HepG2 (cell line): ENCODE data around the gene ROMO1. TPM values are rescaled to one million over a fixed set of nuclear protein-coding genes. Genes with fewer than 3 reads are reported as not detected.

Experiments
- CREB1 ChIP-seq, 2 experiments: fragments of 450-650 bp in 1 of 2; IDR thresholded peaks; 2 replicates each; pipeline ENCODE4 v1.6.1; 2016 to 2017; ENCODE audit warnings: control low read depth in 1 of 2, mild to moderate bottlenecking in 1 of 2, missing compliant biosample characterization in 1 of 2, missing genetic modification characterization in 1 of 2
- FOXM1 ChIP-seq: sonication (generic); formaldehyde crosslinking; IDR thresholded peaks from 2 replicates; pipeline ENCODE4 v1.5.0; 2020; ENCODE audit warnings: missing genetic modification reagents
- HMGXB4 ChIP-seq, 2 experiments: sonication (generic) in 1 of 2; formaldehyde crosslinking in 1 of 2; IDR thresholded peaks; 2 replicates each; pipeline versions ENCODE4 v1.4.0 to v1.6.1; 2018 to 2020; ENCODE audit warnings: missing genetic modification reagents in 2 of 2, borderline replicate concordance in 1 of 2, low read depth in 1 of 2, mild to moderate bottlenecking in 1 of 2, missing biosample characterization in 1 of 2
- IKZF1 ChIP-seq: fragments of 450-650 bp; IDR thresholded peaks from 2 replicates; pipeline ENCODE4 v1.7.1; 2016
- KMT2B ChIP-seq: IDR thresholded peaks from 2 replicates; pipeline ENCODE4 v1.6.1; 2016; ENCODE audit warnings: missing genetic modification reagents, missing compliant biosample characterization
- NFYB ChIP-seq: sonication (generic); formaldehyde crosslinking; IDR thresholded peaks from 2 replicates; pipeline ENCODE4 v1.4.0; 2020; ENCODE audit warnings: missing genetic modification reagents
- TCF7 ChIP-seq: sonication (generic); IDR thresholded peaks from 2 replicates; pipeline ENCODE4 v1.6.1; 2016; ENCODE audit warnings: antibody characterized with exemption, low read depth
- THAP11 ChIP-seq: IDR thresholded peaks from 2 replicates; pipeline ENCODE4 v1.6.1; 2016; ENCODE audit warnings: missing biosample characterization, missing genetic modification reagents
- ZBTB8A ChIP-seq: sonication (generic); formaldehyde crosslinking; IDR thresholded peaks from 2 replicates; pipeline ENCODE4 v1.4.0; 2020; ENCODE audit warnings: mild to moderate bottlenecking, low read depth, missing genetic modification reagents, borderline replicate concordance
- ZIK1 ChIP-seq: sonication (generic); formaldehyde crosslinking; IDR thresholded peaks from 2 replicates; pipeline ENCODE4 v1.5.0; 2020; ENCODE audit warnings: mild to moderate bottlenecking, low read depth, missing genetic modification reagents, borderline replicate concordance
- ZKSCAN5 ChIP-seq: sonication (generic); formaldehyde crosslinking; IDR thresholded peaks from 2 replicates; pipeline ENCODE4 v1.5.1; 2020; ENCODE audit warnings: mild to moderate bottlenecking, missing genetic modification reagents
- ZNF317 ChIP-seq: sonication (generic); formaldehyde crosslinking; IDR thresholded peaks from 2 replicates; pipeline ENCODE4 v1.5.0; 2020; ENCODE audit warnings: mild to moderate bottlenecking, missing genetic modification reagents
- ZNF792 ChIP-seq: IDR thresholded peaks from 2 replicates; pipeline ENCODE4 v1.6.1; 2016
- polyA plus RNA-seq, 8 experiments: library from polyadenylated mRNA; depleted of rRNA in 3 of 8; stranded (reverse) in 7 of 8; unstranded in 1 of 8; fragments of >200 nt; fragmentation: Illumina TruSeq in 4 of 8; extraction: Trizol in 4 of 8; gene quantifications; 2 replicates each; pipeline versions ENCODE4 v1.2.1 to v1.2.3, GENCODE V29; 2011 to 2016; ENCODE audit warnings: low read depth in 4 of 8, missing spikeins in 1 of 8, mixed read lengths in 1 of 8; ENCODE audit not compliant: insufficient read depth in 1 of 8
- total RNA-seq, 5 experiments: library from RNA; depleted of rRNA; stranded (reverse); fragments of >200 nt; fragmentation: Illumina TruSeq; extraction: Trizol; gene quantifications; 2 replicates each; pipeline ENCODE4 v1.2.3, GENCODE V29; 2016; ENCODE audit warnings: low read depth in 1 of 5
- TF ChIP-seq, protein P1 (sequence below): sonication (generic); formaldehyde crosslinking; IDR thresholded peaks from 2 replicates; pipeline ENCODE4 v1.5.1; 2020; ENCODE audit warnings: mild to moderate bottlenecking, missing genetic modification reagents
- TF ChIP-seq, protein P2 (sequence below): sonication (generic); formaldehyde crosslinking; IDR thresholded peaks from 2 replicates; pipeline ENCODE4 v1.4.0; 2020; ENCODE audit warnings: mild to moderate bottlenecking, missing genetic modification reagents
- TF ChIP-seq, protein P3 (sequence below): sonication (generic); formaldehyde crosslinking; IDR thresholded peaks from 2 replicates; pipeline ENCODE4 v1.4.0; 2020; ENCODE audit warnings: mild to moderate bottlenecking, missing genetic modification reagents, borderline replicate concordance
- TF ChIP-seq, protein P4 (sequence below): sonication (generic); formaldehyde crosslinking; IDR thresholded peaks from 2 replicates; pipeline ENCODE4 v1.5.0; 2020; ENCODE audit warnings: missing genetic modification reagents

Gene ROMO1
- total and polyA plus RNA-seq, 2 of the 13 experiments (the other 11 are each of a cell fraction or from before 2014, with no cell fraction given), result 636 to 755 TPM

GRCh38 chr20:35734777-35735649 is 35.8 kb downstream of the ROMO1 start (continued):
- TF ChIP-seq, protein P1, sequence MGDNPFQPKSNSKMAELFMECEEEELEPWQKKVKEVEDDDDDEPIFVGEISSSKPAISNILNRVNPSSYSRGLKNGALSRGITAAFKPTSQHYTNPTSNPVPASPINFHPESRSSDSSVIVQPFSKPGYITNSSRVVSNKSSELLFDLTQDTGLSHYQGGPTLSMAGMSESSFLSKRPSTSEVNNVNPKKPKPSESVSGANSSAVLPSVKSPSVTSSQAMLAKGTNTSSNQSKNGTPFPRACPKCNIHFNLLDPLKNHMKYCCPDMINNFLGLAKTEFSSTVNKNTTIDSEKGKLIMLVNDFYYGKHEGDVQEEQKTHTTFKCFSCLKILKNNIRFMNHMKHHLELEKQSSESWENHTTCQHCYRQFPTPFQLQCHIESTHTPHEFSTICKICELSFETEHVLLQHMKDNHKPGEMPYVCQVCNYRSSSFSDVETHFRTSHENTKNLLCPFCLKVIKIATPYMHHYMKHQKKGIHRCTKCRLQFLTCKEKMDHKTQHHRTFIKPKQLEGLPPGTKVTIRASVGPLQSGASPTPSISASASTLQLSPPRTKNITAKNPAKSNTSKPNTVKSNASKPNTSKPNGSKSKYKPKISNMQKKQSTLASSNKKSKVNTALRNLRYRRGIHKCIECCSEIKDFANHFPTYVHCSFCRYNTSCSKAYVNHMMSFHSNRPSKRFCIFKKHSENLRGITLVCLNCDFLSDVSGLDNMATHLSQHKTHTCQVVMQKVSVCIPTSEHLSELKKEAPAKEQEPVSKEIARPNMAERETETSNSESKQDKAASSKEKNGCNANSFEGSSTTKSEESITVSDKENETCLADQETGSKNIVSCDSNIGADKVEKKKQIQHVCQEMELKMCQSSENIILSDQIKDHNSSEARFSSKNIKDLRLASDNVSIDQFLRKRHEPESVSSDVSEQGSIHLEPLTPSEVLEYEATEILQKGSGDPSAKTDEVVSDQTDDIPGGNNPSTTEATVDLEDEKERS (CRISPR knock-in tag), result no peak
- TF ChIP-seq FOXM1 (no peak), NFYB (CRISPR knock-in tag) (no peak), ZNF317 (no peak), ZKSCAN5 (CRISPR knock-in tag) (no peak), HMGXB4 (CRISPR knock-in tag; IDR thresholded peaks at IDR 0.05; ENCODE audit: borderline replicate concordance in 1 of 2, low read depth in 1 of 2) (no peak), ZIK1 (CRISPR knock-in tag) (no peak), THAP11 (0 out of 2 replicates have a peak, but pooled peaks have one; percentile 9), CREB1 (IDR thresholded peaks at IDR 0.05) (no peak), CREB1 (CRISPR knock-in tag; IDR thresholded peaks at IDR 0.05) (no peak), ZBTB8A (CRISPR knock-in tag) (no peak), IKZF1 (no peak), TCF7 (no peak), KMT2B (CRISPR knock-in tag) (no peak), ZNF792 (no peak)
- TF ChIP-seq, protein P2, sequence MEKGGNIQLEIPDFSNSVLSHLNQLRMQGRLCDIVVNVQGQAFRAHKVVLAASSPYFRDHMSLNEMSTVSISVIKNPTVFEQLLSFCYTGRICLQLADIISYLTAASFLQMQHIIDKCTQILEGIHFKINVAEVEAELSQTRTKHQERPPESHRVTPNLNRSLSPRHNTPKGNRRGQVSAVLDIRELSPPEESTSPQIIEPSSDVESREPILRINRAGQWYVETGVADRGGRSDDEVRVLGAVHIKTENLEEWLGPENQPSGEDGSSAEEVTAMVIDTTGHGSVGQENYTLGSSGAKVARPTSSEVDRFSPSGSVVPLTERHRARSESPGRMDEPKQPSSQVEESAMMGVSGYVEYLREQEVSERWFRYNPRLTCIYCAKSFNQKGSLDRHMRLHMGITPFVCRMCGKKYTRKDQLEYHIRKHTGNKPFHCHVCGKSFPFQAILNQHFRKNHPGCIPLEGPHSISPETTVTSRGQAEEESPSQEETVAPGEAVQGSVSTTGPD (CRISPR knock-in tag), result no peak
- TF ChIP-seq, protein P3, sequence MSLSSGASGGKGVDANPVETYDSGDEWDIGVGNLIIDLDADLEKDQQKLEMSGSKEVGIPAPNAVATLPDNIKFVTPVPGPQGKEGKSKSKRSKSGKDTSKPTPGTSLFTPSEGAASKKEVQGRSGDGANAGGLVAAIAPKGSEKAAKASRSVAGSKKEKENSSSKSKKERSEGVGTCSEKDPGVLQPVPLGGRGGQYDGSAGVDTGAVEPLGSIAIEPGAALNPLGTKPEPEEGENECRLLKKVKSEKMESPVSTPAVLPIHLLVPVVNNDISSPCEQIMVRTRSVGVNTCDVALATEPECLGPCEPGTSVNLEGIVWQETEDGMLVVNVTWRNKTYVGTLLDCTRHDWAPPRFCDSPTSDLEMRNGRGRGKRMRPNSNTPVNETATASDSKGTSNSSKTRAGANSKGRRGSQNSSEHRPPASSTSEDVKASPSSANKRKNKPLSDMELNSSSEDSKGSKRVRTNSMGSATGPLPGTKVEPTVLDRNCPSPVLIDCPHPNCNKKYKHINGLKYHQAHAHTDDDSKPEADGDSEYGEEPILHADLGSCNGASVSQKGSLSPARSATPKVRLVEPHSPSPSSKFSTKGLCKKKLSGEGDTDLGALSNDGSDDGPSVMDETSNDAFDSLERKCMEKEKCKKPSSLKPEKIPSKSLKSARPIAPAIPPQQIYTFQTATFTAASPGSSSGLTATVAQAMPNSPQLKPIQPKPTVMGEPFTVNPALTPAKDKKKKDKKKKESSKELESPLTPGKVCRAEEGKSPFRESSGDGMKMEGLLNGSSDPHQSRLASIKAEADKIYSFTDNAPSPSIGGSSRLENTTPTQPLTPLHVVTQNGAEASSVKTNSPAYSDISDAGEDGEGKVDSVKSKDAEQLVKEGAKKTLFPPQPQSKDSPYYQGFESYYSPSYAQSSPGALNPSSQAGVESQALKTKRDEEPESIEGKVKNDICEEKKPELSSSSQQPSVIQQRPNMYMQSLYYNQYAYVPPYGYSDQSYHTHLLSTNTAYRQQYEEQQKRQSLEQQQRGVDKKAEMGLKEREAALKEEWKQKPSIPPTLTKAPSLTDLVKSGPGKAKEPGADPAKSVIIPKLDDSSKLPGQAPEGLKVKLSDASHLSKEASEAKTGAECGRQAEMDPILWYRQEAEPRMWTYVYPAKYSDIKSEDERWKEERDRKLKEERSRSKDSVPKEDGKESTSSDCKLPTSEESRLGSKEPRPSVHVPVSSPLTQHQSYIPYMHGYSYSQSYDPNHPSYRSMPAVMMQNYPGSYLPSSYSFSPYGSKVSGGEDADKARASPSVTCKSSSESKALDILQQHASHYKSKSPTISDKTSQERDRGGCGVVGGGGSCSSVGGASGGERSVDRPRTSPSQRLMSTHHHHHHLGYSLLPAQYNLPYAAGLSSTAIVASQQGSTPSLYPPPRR (CRISPR knock-in tag), result no peak
- TF ChIP-seq, protein P4, sequence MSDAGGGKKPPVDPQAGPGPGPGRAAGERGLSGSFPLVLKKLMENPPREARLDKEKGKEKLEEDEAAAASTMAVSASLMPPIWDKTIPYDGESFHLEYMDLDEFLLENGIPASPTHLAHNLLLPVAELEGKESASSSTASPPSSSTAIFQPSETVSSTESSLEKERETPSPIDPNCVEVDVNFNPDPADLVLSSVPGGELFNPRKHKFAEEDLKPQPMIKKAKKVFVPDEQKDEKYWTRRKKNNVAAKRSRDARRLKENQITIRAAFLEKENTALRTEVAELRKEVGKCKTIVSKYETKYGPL (CRISPR knock-in tag), result 0 out of 2 replicates have a peak, but pooled peaks have one; percentile 49
